AG04450 (cell line): ENCODE data around the gene DOK1. TPM values are rescaled to one million over a fixed set of nuclear protein-coding genes. Genes with fewer than 3 reads are reported as not detected.

Experiments used
- CTCF ChIA-PET: fragments of 300-600, 350-600 bp; formaldehyde crosslinking; extraction: SDS; loops from one replicate; lab custom pipeline; 2022; ENCODE audit warnings: antibody characterized with exemption, inconsistent platforms; lab: Charles Lee
- POLR2A ChIA-PET: fragments of 350-600 bp; formaldehyde crosslinking; extraction: SDS; loops from one replicate; lab custom pipeline; 2021; ENCODE audit warnings: antibody characterized with exemption, inconsistent platforms; lab: Yijun Ruan, JAX
- DNase-seq: peaks from one replicate; pipeline ENCODE4 v3.0.0-alpha.2; 2011; ENCODE audit warnings: low read depth, low spot score
- H3K27ac ChIP-seq: one replicate; pipeline ENCODE4 v1.5.1; 2012; ENCODE audit warnings: low read depth, low read length, control low read depth
- H3K27me3 ChIP-seq: one replicate; pipeline ENCODE4 v1.6.0; 2012; ENCODE audit warnings: low read length; ENCODE audit not compliant: control insufficient read depth, insufficient read depth
- H3K4me3 ChIP-seq: 2 replicates; pipeline ENCODE4 v1.5.1; 2011; ENCODE audit warnings: mild to moderate bottlenecking, low read depth, low read length, control low read depth
- H3K9me3 ChIP-seq: 2 replicates; pipeline ENCODE4 v1.5.1; 2012; ENCODE audit warnings: low read length; ENCODE audit not compliant: control insufficient read depth, insufficient read depth
- CTCF ChIP-seq: IDR thresholded peaks from 2 replicates; pipeline ENCODE4 v1.5.1; 2011; ENCODE audit warnings: low read depth, low read length, control low read depth, inconsistent platforms
- polyA plus RNA-seq: library from polyadenylated mRNA; depleted of rRNA; stranded (reverse); fragments of >200 nt; gene quantifications from 2 replicates; pipeline ENCODE4 v1.2.3, GENCODE V29; 2011

DOK1 gene
- polyA plus RNA-seq, 1 experiment = 16.8 TPM

GRCh38 chr2:74510272-74510671 is 44.2 kb upstream of the DOK1 start:
- POLR2A ChIA-PET = interaction anchor here (0.5 to 0.8 kb wide), 2 partner anchors 16 kb away, joined by 6 to 8 read pairs; partner anchors contain the start of gene DQX1
- no peak for DNase-seq

GRCh38 chr2:74511104-74511989 is 43.2 kb upstream of the DOK1 start:
- H3K4me3 ChIP-seq = no peak overlapping the region
- no peak for DNase-seq
- peaks cover 53% of the 10 kb centered on the region for H3K27me3 ChIP-seq
- peaks cover 15% of the 10 kb centered on the region; the same call in 1 of the 2 replicates for H3K9me3 ChIP-seq
- POLR2A ChIA-PET = interaction anchor here (0.8 kb wide), 1 partner anchor 15 kb away, joined by 8 read pairs; the partner anchor contains the start of gene DQX1
- no peak overlapping the region for H3K27ac ChIP-seq
- CTCF ChIA-PET = no interaction called here
- TF ChIP-seq CTCF = no peak

More at GRCh38 chr2:74510272-74510671, 44.2 kb upstream of the DOK1 start:
- H3K27ac ChIP-seq = no peak overlapping the region
- H3K27me3 ChIP-seq = peaks cover 46% of the 10 kb centered on the region
- CTCF ChIA-PET = no interaction called here
- H3K9me3 ChIP-seq = peaks cover 6% of the 10 kb centered on the region; the same call in 1 of the 2 replicates
- no peak for TF ChIP-seq CTCF
- H3K4me3 ChIP-seq = no peak overlapping the region

- peaks cover 18% of the 10 kb centered on the region; the same call in 1 of the 2 replicates for H3K9me3 ChIP-seq
- no peak for TF ChIP-seq CTCF
- ChIA-PET CTCF (no interaction called here), POLR2A (no interaction called here)
- peaks cover 66% of the 10 kb centered on the region for H3K27me3 ChIP-seq
- no peak for DNase-seq
- no peak overlapping the region for H3K27ac ChIP-seq
- no peak overlapping the region for H3K4me3 ChIP-seq
Observed at GRCh38 chr2:74512744-74513604, 41.5 kb upstream of the DOK1 start.

GRCh38 chr2:74513605-74514367 is 40.7 kb upstream of the DOK1 start:
- no peak for TF ChIP-seq CTCF
- no peak overlapping the region for H3K27ac ChIP-seq
- no peak for DNase-seq
- peaks cover 74% of the 10 kb centered on the region for H3K27me3 ChIP-seq
- no peak overlapping the region for H3K4me3 ChIP-seq
- ChIA-PET CTCF (no interaction called here), POLR2A (no interaction called here)
- H3K9me3 ChIP-seq = peaks cover 18% of the 10 kb centered on the region; the same call in 1 of the 2 replicates
